ENCODE data around the gene GPATCH3.

The GPATCH3 gene

DNA sequence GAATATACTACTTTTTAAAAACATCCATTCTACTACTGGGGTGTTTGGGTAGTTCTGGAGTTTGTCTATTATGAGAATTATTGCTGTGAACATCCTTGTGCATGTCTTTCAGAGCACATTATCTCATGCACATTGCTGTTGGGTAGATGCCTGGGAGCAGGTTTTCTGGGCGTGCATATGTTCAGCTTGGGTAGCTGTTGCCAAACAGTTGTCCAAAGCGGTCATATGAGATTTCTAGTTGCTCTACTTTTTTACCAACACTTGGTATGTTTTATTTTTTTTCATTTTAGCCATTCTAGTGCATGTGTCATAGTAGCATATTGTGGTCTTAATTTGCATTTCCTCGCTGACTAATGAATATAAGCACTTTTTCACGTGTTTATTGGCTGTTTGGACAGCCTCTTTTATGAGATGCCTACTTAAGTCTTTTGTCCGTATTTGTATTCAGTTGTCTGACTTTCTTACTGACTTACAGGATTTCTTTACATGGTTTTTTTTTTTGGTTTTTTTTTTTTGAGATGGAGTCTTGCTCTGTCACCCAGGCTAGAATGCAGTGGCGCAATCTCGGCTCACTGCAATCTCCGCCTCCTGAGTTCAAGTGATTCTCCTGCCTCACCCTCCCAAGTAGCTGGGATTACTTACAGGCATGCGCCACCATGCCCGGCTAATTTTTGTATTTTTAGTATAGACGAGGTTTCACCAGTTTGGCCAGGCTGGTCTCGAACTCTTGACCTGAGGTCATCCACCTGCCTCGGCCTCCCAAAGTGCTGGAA is 55.7 kb downstream of the GPATCH3 start:
- no peak overlapping the region for H3K4me3 ChIP-seq (ENCODE audit: low read length, poor library complexity, severe bottlenecking)
- H3K9ac ChIP-seq (ENCODE audit: low read depth, low read length, poor library complexity, severe bottlenecking) = no peak overlapping the region
- H3K27me3 ChIP-seq (ENCODE audit: insufficient read depth, low read length, poor library complexity, severe bottlenecking) = no peaks in the 10 kb centered on the region
- H3K9me3 ChIP-seq (ENCODE audit: insufficient read depth, low read depth, low read length) = no peaks in the 10 kb centered on the region
- TF ChIP-seq, protein P1, sequence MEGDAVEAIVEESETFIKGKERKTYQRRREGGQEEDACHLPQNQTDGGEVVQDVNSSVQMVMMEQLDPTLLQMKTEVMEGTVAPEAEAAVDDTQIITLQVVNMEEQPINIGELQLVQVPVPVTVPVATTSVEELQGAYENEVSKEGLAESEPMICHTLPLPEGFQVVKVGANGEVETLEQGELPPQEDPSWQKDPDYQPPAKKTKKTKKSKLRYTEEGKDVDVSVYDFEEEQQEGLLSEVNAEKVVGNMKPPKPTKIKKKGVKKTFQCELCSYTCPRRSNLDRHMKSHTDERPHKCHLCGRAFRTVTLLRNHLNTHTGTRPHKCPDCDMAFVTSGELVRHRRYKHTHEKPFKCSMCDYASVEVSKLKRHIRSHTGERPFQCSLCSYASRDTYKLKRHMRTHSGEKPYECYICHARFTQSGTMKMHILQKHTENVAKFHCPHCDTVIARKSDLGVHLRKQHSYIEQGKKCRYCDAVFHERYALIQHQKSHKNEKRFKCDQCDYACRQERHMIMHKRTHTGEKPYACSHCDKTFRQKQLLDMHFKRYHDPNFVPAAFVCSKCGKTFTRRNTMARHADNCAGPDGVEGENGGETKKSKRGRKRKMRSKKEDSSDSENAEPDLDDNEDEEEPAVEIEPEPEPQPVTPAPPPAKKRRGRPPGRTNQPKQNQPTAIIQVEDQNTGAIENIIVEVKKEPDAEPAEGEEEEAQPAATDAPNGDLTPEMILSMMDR (conservative IDR thresholded peaks at IDR 0.05; ENCODE audit: low read length) = no peak
- H3K4me2 ChIP-seq (ENCODE audit: low read depth, low read length, poor library complexity, severe bottlenecking) = no peak overlapping the region
- H3K36me3 ChIP-seq (ENCODE audit: insufficient read depth, low read length) = peaks cover 52% of the 10 kb centered on the region; the same call in 1 of the 2 replicates
- H3F3A ChIP-seq (ENCODE audit: low read depth) = no peaks in the 10 kb centered on the region
- no peaks in the 10 kb centered on the region for H4K20me1 ChIP-seq (ENCODE audit: insufficient read depth, low read length, poor library complexity, severe bottlenecking)
- no peak overlapping the region for H2AFZ ChIP-seq (ENCODE audit: low read length)
- no peaks in the 10 kb centered on the region for H3K79me2 ChIP-seq (ENCODE audit: insufficient read depth, low read length)
- no peaks in the 10 kb centered on the region for H3K4me1 ChIP-seq (ENCODE audit: insufficient read depth, low read length, poor library complexity, severe bottlenecking)
- H3K9me2 ChIP-seq (replicated peaks; ENCODE audit: low read depth, low read length) = no peaks in the 10 kb centered on the region
